OCI-LY1 (cell line): ENCODE measurements around the gene BRME1.

Source experiments
- H2AFZ ChIP-seq: fragments of 200-600 bp; sonication (generic), shearing (Covaris generic); 2 replicates; pipeline ENCODE4 v1.6.0; 2014; ENCODE audit warnings: antibody characterized with exemption, mild to moderate bottlenecking, low read length
- H3F3A ChIP-seq: fragments of 200-600 bp; sonication (generic), shearing (Covaris generic); 2 replicates; pipeline ENCODE4 v1.6.0; 2014; ENCODE audit warnings: mild to moderate bottlenecking, antibody characterized with exemption, low read length, moderate library complexity; ENCODE audit not compliant: insufficient read depth
- H3K27ac ChIP-seq: fragments of 200-600 bp; sonication (generic); 2 replicates; pipeline ENCODE4 v1.5.1; 2014; ENCODE audit warnings: low read length, mixed run types, mild to moderate bottlenecking, low read depth; ENCODE audit not compliant: poor library complexity, severe bottlenecking
- H3K27me3 ChIP-seq: fragments of 200-600 bp; sonication (generic); 2 replicates; pipeline ENCODE4 v1.6.0; 2014; ENCODE audit warnings: antibody characterized with exemption, mild to moderate bottlenecking, low read length, moderate library complexity; ENCODE audit not compliant: insufficient read depth
- H3K36me3 ChIP-seq: fragments of 200-600 bp; sonication (generic); 2 replicates; pipeline ENCODE4 v1.6.1; 2014; ENCODE audit warnings: mild to moderate bottlenecking, antibody characterized with exemption, low read length, moderate library complexity, mixed read lengths; ENCODE audit not compliant: insufficient read depth
- H3K4me1 ChIP-seq: fragments of 200-600 bp; sonication (generic); 2 replicates; pipeline ENCODE4 v1.5.1; 2014; ENCODE audit warnings: mild to moderate bottlenecking, low read length, moderate library complexity; ENCODE audit not compliant: insufficient read depth, severe bottlenecking
- H3K4me2 ChIP-seq: fragments of 200-600 bp; sonication (generic), shearing (Covaris generic); 2 replicates; pipeline ENCODE4 v1.6.1; 2014; ENCODE audit warnings: low read length
- H3K4me3 ChIP-seq: fragments of 200-600 bp; sonication (generic); 2 replicates; pipeline ENCODE4 v1.5.1; 2014; ENCODE audit warnings: low read length, low read depth, mild to moderate bottlenecking, mixed read lengths; ENCODE audit not compliant: poor library complexity, severe bottlenecking
- H3K79me2 ChIP-seq: fragments of 200-600 bp; shearing (Covaris generic); 2 replicates; pipeline ENCODE4 v1.6.1; 2016; ENCODE audit warnings: mixed run types, low read length, mixed read lengths; ENCODE audit not compliant: insufficient read depth
- H3K9ac ChIP-seq: fragments of 200-600 bp; sonication (generic), shearing (Covaris generic); 2 replicates; pipeline ENCODE4 v1.6.1; 2014; ENCODE audit warnings: mild to moderate bottlenecking, low read length, mixed read lengths
- H3K9me2 ChIP-seq: fragments of 200-600 bp; sonication (generic), shearing (Covaris generic); 2 replicates; pipeline ENCODE4 v1.6.1; 2014; ENCODE audit warnings: low read depth, mild to moderate bottlenecking, low read length, mixed read lengths
- H3K9me3 ChIP-seq: fragments of 200-600 bp; shearing (Covaris generic); 2 replicates; pipeline ENCODE4 v1.6.1; 2014; ENCODE audit warnings: low read length, mixed read lengths
- H4K20me1 ChIP-seq: fragments of 200-600 bp; sonication (generic), shearing (Covaris generic); 2 replicates; pipeline ENCODE4 v1.6.0; 2016; ENCODE audit warnings: mild to moderate bottlenecking, low read length; ENCODE audit not compliant: insufficient read depth
- EZH2 ChIP-seq: fragments of 200-600 bp; sonication (generic), shearing (Covaris generic); IDR thresholded peaks from 2 replicates; pipeline ENCODE4 v1.8.0; 2017; ENCODE audit warnings: borderline replicate concordance, mixed run types, mild to moderate bottlenecking, antibody characterized with exemption, low read length, moderate library complexity, mixed read lengths
- TF ChIP-seq, protein P1 (sequence below): fragments of 200-600 bp; sonication (generic), shearing (Covaris generic); IDR thresholded peaks from 2 replicates; pipeline ENCODE4 v1.5.1; 2017; ENCODE audit warnings: mild to moderate bottlenecking, antibody characterized with exemption, low read length, moderate library complexity, mixed read lengths

Gene BRME1

DNA sequence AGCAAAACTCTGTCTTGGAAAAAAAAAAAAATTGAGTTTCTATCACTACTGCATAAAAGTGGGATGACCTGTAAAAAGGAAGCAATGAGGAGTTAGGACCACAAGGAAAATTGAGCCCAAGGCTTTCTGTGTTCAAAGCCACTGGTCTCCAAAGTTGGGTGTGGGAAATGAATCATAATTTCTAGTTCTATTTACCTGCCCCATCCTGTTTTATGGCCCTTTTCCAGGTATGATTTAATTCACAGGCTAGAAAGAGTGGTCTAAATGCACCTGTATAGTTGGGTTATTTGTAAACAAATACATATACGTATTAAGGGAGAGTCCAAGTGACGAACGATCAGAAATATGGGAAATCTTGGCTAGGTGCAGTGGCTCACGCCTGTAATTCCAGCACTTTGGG, 40.5 kb upstream of the BRME1 start:
- Histone ChIP-seq H3K9ac (no peak overlapping the region), H3K79me2 (no peaks in the 10 kb centered on the region), H3K4me1 (peaks cover under 1% of the 10 kb centered on the region), H3K4me3 (no peak overlapping the region), H3K4me2 (no peak overlapping the region), H4K20me1 (no peaks in the 10 kb centered on the region), H2AFZ (no peak overlapping the region), H3K27ac (no peak overlapping the region), H3K27me3 (peaks cover 5% of the 10 kb centered on the region; the same call in 1 of the 2 replicates), H3K9me3 (0 out of 2 replicates have a peak, but pooled peaks cover 3% of the 10 kb centered on the region), H3F3A (no peaks in the 10 kb centered on the region), H3K36me3 (peaks cover 4% of the 10 kb centered on the region; the same call in 1 of the 2 replicates), H3K9me2 (no peaks in the 10 kb centered on the region)
- TF ChIP-seq, protein P1, sequence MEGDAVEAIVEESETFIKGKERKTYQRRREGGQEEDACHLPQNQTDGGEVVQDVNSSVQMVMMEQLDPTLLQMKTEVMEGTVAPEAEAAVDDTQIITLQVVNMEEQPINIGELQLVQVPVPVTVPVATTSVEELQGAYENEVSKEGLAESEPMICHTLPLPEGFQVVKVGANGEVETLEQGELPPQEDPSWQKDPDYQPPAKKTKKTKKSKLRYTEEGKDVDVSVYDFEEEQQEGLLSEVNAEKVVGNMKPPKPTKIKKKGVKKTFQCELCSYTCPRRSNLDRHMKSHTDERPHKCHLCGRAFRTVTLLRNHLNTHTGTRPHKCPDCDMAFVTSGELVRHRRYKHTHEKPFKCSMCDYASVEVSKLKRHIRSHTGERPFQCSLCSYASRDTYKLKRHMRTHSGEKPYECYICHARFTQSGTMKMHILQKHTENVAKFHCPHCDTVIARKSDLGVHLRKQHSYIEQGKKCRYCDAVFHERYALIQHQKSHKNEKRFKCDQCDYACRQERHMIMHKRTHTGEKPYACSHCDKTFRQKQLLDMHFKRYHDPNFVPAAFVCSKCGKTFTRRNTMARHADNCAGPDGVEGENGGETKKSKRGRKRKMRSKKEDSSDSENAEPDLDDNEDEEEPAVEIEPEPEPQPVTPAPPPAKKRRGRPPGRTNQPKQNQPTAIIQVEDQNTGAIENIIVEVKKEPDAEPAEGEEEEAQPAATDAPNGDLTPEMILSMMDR, result no peak
- TF ChIP-seq EZH2, result no peak

DNA sequence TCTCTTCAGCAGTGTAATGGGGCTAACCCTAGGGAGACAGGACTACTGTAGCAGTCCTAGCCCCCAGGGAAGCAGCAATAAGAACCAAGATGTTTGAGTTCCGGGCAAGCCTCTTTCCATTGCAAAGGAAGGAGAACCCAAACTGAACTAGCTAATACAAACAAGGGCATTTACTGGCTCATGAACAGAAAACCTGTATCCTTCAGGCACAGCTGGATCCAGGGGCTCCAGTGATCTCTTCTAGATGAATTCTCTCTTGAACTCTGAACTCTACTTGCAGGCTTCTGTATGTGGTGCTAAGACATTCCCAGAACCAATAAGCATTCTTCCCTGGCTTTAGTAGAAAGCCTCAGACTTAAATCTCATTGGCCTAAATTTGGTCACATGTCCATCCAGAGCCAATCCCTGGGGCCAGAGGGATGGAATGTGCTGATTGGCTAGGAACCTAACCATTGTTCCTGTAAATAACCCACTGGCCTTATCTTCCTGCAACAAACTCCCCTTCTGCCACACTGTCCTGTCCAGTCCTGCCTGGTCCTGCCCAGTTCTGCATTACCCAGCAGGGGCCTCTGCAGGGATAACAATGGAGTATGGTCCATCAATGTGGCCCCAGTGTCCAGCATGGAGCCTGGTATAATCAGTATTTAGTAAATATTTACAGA, 36.2 kb upstream of the BRME1 start:
- no peak overlapping the region for H3K27ac ChIP-seq
- no peaks in the 10 kb centered on the region for H3F3A ChIP-seq
- no peak overlapping the region for H3K9ac ChIP-seq
- H3K4me1 ChIP-seq, result no peaks in the 10 kb centered on the region
- TF ChIP-seq, protein P1, result no peak
- no peak for TF ChIP-seq EZH2
- H3K9me3 ChIP-seq, result 0 out of 2 replicates have a peak, but pooled peaks cover 3% of the 10 kb centered on the region
- peaks cover 5% of the 10 kb centered on the region; the same call in 1 of the 2 replicates for H3K27me3 ChIP-seq
- H3K36me3 ChIP-seq, result peaks cover 4% of the 10 kb centered on the region; the same call in 1 of the 2 replicates
- no peaks in the 10 kb centered on the region for H4K20me1 ChIP-seq
- no peaks in the 10 kb centered on the region for H3K9me2 ChIP-seq
- H3K4me2 ChIP-seq, result no peak overlapping the region
- H3K79me2 ChIP-seq, result no peaks in the 10 kb centered on the region
- no peak overlapping the region for H2AFZ ChIP-seq
- H3K4me3 ChIP-seq, result no peak overlapping the region

DNA sequence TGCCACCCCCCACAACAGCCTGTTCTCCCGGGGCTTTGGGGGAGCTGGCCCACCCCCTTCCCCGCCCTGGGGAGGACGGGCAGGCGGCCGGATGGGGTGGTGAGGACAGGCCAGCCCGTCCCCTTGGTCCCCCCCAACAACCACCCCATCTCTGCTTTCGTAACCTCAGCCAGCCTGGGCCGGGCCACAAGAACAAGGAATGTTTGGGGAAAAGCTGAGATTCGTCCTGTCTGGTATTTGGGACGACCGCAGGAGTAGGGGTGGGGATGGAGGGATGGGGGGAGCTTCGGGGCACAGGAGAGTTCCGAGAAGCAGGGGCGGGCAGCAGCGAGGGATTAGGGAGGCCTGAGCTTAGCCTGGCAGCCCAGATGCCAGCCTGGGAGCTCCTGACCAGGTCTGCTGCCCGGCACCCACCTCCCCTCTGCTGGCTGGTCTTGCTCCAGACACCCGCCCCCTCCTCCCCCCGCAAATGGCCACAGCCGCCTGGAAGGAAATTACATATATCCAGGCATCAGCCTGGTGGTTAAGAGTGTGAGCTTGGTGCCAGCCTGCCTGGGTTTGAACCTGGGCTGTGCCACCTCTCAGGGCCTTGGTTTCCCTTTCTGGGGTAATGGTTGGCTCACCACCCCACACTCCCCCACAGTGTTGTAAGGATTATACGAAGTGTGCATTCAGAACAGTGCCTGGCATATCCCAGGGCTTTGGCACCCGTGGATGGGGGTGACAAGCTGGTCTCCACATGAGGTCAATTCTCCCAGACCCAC, 32.6 kb upstream of the BRME1 start, which contains the start of gene PODNL1:
TSS of gene PODNL1 (minus strand) at position 117 of the 764 bp plus-strand sequence. CDS start 236 bp downstream, outside the sequence.
- Histone ChIP-seq H3F3A (no peaks in the 10 kb centered on the region), H3K27me3 (peaks cover 5% of the 10 kb centered on the region; the same call in 1 of the 2 replicates), H3K27ac (no peak within 1 kb of the TSS), H3K4me2 (no peak within 1 kb of the TSS), H3K9ac (no peak within 1 kb of the TSS), H4K20me1 (no peaks in the 10 kb centered on the region), H3K79me2 (no peaks in the 10 kb centered on the region), H2AFZ (no peak within 1 kb of the TSS), H3K9me2 (no peaks in the 10 kb centered on the region), H3K9me3 (0 out of 2 replicates have a peak, but pooled peaks cover 3% of the 10 kb centered on the region), H3K4me3 (no peak within 1 kb of the TSS), H3K4me1 (no peaks in the 10 kb centered on the region), H3K36me3 (peaks cover 4% of the 10 kb centered on the region; the same call in 1 of the 2 replicates)
- TF ChIP-seq EZH2, result no peak
- TF ChIP-seq, protein P1, result no peak
